Breast epithelium (tissue), 4 donors: Measurements from ENCODE around the gene CPN2. TPM values are rescaled to one million over a fixed set of nuclear protein-coding genes. Genes with fewer than 3 reads are reported as not detected.

Experiments
- DNase-seq, 2 donors: peaks; one replicate each; pipeline ENCODE4 v3.0.0-alpha.2; 2019; ENCODE audit warnings: low spot score in 2 of 2
- H3K27ac ChIP-seq, 2 donors: fragments of 200-600 bp; sonication (generic) in 1 of 2; one replicate each; pipeline ENCODE4 v1.5.1; 2016 to 2019; ENCODE audit warnings: mild to moderate bottlenecking in 1 of 2
- H3K27me3 ChIP-seq, 2 donors: fragments of 200-600 bp; sonication (generic) in 1 of 2; one replicate each; pipeline versions ENCODE4 v1.5.1 to v1.6.0; 2017 to 2019; ENCODE audit warnings: control low read depth in 1 of 2, mild to moderate bottlenecking in 1 of 2
- H3K36me3 ChIP-seq: fragments of 200-600 bp; one replicate; pipeline ENCODE4 v1.5.1; 2019
- H3K4me1 ChIP-seq, 2 donors: fragments of 200-600 bp; sonication (generic); one replicate each; pipeline ENCODE4 v1.5.1; 2016 to 2019; ENCODE audit warnings: control low read depth in 1 of 2
- H3K4me3 ChIP-seq, 3 donors: fragments of 200-600 bp; sonication (generic); 1 replicate in 2 of 3; 2 replicates in 1 of 3; pipeline ENCODE4 v1.5.1; 2016 to 2019; ENCODE audit warnings: mild to moderate bottlenecking in 3 of 3, moderate library complexity in 2 of 3
- H3K9me3 ChIP-seq, 2 donors: fragments of 200-600 bp; sonication (generic) in 1 of 2; one replicate each; pipeline ENCODE4 v1.5.1; 2016 to 2019; ENCODE audit warnings: control low read depth in 1 of 2
- POLR2A ChIP-seq: fragments of 450-650 bp; IDR thresholded peaks from one replicate; pipeline ENCODE4 v1.6.1; 2016; ENCODE audit warnings: antibody characterized with exemption, mild to moderate bottlenecking, moderate library complexity
- POLR2AphosphoS5 ChIP-seq, 3 donors: sonication (generic); formaldehyde crosslinking; IDR thresholded peaks; one replicate each; pipeline ENCODE4 v1.6.1; 2017; ENCODE audit warnings: antibody characterized with exemption in 3 of 3
- intact Hi-C: fragments of 100-400 bp; cut with DNase I; formaldehyde crosslinking; loops from one replicate; pipeline ENCODE4 v1.15.1; 2023; ENCODE audit warnings: low total_unique reads
- total RNA-seq, 3 donors: library from RNA; depleted of rRNA; stranded (reverse); fragments of >200 nt; gene quantifications; one replicate each; pipeline ENCODE4 v1.1.0, GENCODE V29; 2016
- TF ChIP-seq, protein P1 (sequence below), 3 donors: fragments of 450-650 bp; IDR thresholded peaks; one replicate each; pipeline ENCODE4 v1.5.1; 2016 to 2017; ENCODE audit warnings: antibody characterized with exemption in 3 of 3, mild to moderate bottlenecking in 3 of 3, moderate library complexity in 3 of 3

The CPN2 gene
- total RNA-seq, 3 donors from 2014 or later, result 0.16 TPM; not detected in 2

DNA sequence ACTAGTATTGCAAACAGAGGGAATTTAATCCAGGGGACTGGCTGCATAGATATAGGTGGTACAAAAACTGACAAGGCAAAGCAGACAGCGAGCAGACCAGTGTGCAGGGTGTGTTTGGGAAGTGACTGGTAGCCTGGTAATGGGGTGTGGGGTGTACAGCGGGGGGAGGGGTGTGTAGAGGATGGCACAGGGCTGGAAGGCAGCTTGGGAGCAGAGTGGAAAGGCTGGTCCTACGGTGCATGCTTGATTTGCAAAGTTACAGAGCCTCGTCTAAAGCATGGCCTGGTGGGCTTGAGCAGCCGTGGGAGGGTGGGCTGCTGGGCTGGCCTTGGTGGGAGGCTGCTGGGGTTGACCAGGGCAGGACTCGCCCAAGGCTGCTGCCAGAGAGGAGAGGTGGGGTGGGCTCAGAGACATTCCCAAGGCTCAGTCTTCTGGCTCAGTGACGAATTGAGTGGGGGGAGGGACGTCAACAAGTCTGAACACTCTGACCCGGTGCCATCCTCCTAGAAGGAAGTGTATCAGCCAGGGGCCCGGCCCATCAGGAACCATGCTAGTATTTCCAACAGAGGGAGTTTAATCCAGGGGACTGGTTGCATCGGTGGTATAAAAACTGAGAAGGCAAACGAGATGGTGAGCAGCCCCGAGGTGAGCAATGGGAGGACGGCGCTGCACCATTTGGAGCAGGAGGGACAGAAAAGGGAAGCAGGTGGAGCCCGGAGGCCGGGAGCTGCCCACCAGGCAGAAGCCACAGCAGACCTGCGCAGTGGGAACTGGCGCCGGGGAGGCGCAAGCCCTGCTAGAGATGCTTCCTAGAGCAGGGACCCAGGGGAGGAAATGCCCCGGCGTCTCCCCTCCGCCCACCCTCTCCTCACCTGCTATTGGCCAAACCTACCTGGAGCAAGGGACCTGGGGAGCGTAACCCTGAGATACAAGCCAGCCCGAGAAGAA, 29.2 kb downstream of the CPN2 start:
- no peak for TF ChIP-seq POLR2AphosphoS5 (IDR thresholded peaks at IDR 0.05)
- TF ChIP-seq, protein P1, sequence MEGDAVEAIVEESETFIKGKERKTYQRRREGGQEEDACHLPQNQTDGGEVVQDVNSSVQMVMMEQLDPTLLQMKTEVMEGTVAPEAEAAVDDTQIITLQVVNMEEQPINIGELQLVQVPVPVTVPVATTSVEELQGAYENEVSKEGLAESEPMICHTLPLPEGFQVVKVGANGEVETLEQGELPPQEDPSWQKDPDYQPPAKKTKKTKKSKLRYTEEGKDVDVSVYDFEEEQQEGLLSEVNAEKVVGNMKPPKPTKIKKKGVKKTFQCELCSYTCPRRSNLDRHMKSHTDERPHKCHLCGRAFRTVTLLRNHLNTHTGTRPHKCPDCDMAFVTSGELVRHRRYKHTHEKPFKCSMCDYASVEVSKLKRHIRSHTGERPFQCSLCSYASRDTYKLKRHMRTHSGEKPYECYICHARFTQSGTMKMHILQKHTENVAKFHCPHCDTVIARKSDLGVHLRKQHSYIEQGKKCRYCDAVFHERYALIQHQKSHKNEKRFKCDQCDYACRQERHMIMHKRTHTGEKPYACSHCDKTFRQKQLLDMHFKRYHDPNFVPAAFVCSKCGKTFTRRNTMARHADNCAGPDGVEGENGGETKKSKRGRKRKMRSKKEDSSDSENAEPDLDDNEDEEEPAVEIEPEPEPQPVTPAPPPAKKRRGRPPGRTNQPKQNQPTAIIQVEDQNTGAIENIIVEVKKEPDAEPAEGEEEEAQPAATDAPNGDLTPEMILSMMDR (IDR thresholded peaks at IDR 0.05), result no peak
- TF ChIP-seq POLR2A, result no peak
- Histone ChIP-seq H3K9me3 (peaks cover 8 to 13% of the 10 kb centered on the region in 2 donors), H3K4me3 (no peak overlapping the region), H3K36me3 (no peaks in the 10 kb centered on the region), H3K27ac (no peak overlapping the region), H3K4me1 (no peaks in the 10 kb centered on the region), H3K27me3 (no peaks in the 10 kb centered on the region)
- intact Hi-C loops, result loop anchor here (10.0 kb wide), 1 partner anchor 1253 kb away; no protein-coding TSS in a partner anchor
- no peak for DNase-seq

DNA sequence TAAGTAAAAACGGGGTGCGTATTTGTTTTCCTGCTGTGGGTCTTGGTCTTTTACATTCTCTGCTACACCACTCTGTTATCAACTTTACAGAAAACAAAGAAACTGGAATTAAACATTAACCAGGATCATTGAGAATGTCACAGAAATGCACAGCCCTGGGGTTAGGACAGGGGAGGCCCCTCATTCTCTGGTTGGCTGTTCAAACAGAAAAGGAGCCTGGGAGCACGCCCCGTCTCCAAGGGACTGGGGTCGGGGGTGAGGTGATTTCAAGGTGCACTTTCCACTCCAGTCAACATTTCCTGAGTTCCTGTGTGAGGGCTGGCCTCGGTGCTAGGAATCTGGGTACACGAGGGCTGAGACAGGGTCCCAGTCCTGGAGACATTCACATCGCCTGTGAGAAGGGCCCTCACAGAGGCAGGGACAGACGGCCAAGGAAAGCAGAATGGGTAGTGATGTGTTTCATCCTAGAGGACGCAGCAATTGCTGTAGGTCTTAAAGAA, 30.3 kb downstream of the CPN2 start:
- DNase-seq, result no peak
- no peak overlapping the region for H3K27ac ChIP-seq
- intact Hi-C loops, result loop anchor here (10.0 kb wide), 1 partner anchor 1254 kb away; no protein-coding TSS in a partner anchor

DNA sequence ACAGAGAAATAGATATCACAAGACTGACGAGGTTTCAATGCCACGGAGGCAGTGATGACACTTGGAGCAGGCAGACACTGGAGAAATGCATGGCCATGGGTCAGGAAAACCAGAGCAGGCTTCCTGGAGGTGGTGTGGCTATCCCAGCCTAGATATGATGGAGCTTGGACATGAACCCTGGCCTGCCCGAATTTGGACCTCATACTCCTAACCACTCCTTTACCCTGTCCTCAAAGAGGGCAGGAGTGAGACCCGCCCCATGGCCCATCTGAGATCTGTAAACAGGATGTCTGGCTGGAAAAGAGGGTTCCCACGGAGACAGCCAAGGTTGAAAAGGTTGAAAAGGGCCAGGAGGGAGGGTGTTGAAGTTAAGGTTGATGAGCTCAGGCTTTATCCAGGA, 31.0 kb downstream of the CPN2 start:
- H3K4me1 ChIP-seq, result peaks cover 2 to 8% of the 10 kb centered on the region in 2 donors
- intact Hi-C loops, result loop anchor here (10.0 kb wide), 1 partner anchor 1255 kb away; no protein-coding TSS in a partner anchor
- no peaks in the 10 kb centered on the region for H3K27me3 ChIP-seq
- H3K9me3 ChIP-seq, result peaks cover 8 to 13% of the 10 kb centered on the region in 2 donors
- no peaks in the 10 kb centered on the region for H3K36me3 ChIP-seq
- no peak overlapping the region for H3K27ac ChIP-seq
- no peak for TF ChIP-seq POLR2A
- TF ChIP-seq, protein P1 (IDR thresholded peaks at IDR 0.05), result no peak
- no peak for TF ChIP-seq POLR2AphosphoS5 (IDR thresholded peaks at IDR 0.05)
- DNase-seq, result no peak
- H3K4me3 ChIP-seq, result no peak overlapping the region

More for the DNA sequence above, 30.3 kb downstream of the CPN2 start:
- H3K9me3 ChIP-seq, result peaks cover 8 to 13% of the 10 kb centered on the region in 2 donors
- no peak overlapping the region for H3K4me3 ChIP-seq
- H3K4me1 ChIP-seq, result peaks cover 0 to 7% of the 10 kb centered on the region in 2 donors
- no peak for TF ChIP-seq POLR2AphosphoS5 (IDR thresholded peaks at IDR 0.05)
- TF ChIP-seq, protein P1 (IDR thresholded peaks at IDR 0.05), result no peak
- no peak for TF ChIP-seq POLR2A
- no peaks in the 10 kb centered on the region for H3K27me3 ChIP-seq
- no peaks in the 10 kb centered on the region for H3K36me3 ChIP-seq

DNA sequence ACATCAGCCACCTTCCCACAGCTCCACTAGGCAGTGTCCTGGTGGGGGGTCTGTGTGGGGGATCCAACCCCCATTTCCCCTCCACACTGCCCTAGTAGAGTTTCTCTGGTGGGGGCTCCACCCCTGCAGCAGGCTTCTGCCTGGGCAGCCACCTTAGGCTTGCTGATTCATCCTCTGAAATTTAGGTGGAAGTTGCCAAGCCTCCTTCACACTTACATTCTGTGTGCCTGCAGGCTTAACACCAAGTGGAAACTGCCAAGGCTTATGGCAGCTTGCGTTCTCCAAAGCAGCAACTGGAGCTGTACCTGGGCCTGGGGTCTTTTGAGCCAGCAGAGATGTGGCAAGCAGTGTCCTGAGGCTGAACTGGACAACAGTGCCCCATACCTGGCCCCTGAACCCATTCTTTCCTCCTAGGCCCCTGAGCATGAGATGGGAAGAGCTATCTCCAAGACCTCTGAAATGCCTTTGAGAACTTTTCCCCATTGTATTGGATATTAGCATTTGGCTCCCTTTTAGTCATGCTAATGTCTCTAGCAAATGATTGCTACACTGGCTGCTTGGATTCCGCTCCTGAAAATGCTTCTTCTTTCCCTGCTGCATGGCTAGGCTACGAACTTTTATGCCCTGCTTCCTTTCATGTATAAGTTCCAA, 32.5 kb downstream of the CPN2 start:
- Histone ChIP-seq H3K9me3 (peaks cover 8 to 13% of the 10 kb centered on the region in 2 donors), H3K36me3 (no peaks in the 10 kb centered on the region), H3K27me3 (no peaks in the 10 kb centered on the region), H3K4me3 (no peak overlapping the region), H3K4me1 (peaks cover 5 to 12% of the 10 kb centered on the region in 2 donors), H3K27ac (no peak overlapping the region)
- TF ChIP-seq, protein P1 (IDR thresholded peaks at IDR 0.05), result no peak
- TF ChIP-seq POLR2A (no peak), POLR2AphosphoS5 (IDR thresholded peaks at IDR 0.05) (no peak)
- DNase-seq, result no peak
- intact Hi-C loops, result loop anchor here (5.0 to 10.0 kb wide), 2 partner anchors 184 to 536 kb away; partner anchors contain the start of gene HES1
